ENCODE results near the gene BAD.

GRCh38 chr11:64291262-64291751 lies 6.8 kb upstream of the BAD start, which contains the start of gene KCNK4:
- TF ChIP-seq NR2C2 (CRISPR knock-in tag; IDR thresholded peaks at IDR 0.05): no peak
- TF ChIP-seq, protein P1, sequence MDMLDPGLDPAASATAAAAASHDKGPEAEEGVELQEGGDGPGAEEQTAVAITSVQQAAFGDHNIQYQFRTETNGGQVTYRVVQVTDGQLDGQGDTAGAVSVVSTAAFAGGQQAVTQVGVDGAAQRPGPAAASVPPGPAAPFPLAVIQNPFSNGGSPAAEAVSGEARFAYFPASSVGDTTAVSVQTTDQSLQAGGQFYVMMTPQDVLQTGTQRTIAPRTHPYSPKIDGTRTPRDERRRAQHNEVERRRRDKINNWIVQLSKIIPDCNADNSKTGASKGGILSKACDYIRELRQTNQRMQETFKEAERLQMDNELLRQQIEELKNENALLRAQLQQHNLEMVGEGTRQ (CRISPR knock-in tag; IDR thresholded peaks at IDR 0.05): no peak
